Measurements from ENCODE around the gene IRAK3. TPM values are rescaled to one million over a fixed set of nuclear protein-coding genes. Genes with fewer than 3 reads are reported as not detected.

IRAK3 gene
- total RNA-seq, 1 donor, result 3.0 TPM

- no peak for DNase-seq (ENCODE audit: low read depth)
- TF ChIP-seq, protein P1, sequence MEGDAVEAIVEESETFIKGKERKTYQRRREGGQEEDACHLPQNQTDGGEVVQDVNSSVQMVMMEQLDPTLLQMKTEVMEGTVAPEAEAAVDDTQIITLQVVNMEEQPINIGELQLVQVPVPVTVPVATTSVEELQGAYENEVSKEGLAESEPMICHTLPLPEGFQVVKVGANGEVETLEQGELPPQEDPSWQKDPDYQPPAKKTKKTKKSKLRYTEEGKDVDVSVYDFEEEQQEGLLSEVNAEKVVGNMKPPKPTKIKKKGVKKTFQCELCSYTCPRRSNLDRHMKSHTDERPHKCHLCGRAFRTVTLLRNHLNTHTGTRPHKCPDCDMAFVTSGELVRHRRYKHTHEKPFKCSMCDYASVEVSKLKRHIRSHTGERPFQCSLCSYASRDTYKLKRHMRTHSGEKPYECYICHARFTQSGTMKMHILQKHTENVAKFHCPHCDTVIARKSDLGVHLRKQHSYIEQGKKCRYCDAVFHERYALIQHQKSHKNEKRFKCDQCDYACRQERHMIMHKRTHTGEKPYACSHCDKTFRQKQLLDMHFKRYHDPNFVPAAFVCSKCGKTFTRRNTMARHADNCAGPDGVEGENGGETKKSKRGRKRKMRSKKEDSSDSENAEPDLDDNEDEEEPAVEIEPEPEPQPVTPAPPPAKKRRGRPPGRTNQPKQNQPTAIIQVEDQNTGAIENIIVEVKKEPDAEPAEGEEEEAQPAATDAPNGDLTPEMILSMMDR (IDR thresholded peaks at IDR 0.05; ENCODE audit: insufficient read depth, low read depth, low read length), result no peak
Measured at GRCh38 chr12:66195242-66195641, 6.2 kb downstream of the IRAK3 start.

GRCh38 chr12:66196806-66197205 lies 7.8 kb downstream of the IRAK3 start:
- TF ChIP-seq, protein P1 (IDR thresholded peaks at IDR 0.05; ENCODE audit: insufficient read depth, low read depth, low read length), result no peak
- DNase-seq (ENCODE audit: low read depth), result no peak
- H3K4me3 ChIP-seq (ENCODE audit: low read depth, low read length), result no peak overlapping the region

More at GRCh38 chr12:66195242-66195641, 6.2 kb downstream of the IRAK3 start:
- H3K4me3 ChIP-seq (ENCODE audit: low read depth, low read length), result no peak overlapping the region

DNA sequence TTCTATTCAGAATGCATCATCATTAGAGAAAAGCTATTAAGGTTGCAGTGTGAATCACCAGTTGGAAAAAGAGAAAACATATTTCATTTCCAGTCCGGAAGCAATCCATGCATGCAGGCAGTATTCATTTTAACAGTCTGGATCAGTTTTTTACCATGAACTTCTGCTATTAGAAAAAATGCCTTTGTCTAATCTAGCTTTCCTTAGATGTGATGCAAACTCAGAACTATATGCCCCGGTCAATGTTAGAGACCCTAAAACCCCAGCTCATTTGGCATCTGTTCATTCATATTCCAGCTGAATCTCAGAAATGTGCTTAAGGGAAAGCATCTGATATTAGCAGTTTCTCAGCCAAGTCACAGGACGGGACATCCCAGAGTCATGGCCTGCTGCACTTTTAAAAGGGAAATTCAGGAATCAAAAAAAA lies 8.5 kb downstream of the IRAK3 start:
- TF ChIP-seq, protein P1 (IDR thresholded peaks at IDR 0.05; ENCODE audit: insufficient read depth, low read depth, low read length), result no peak
- H3K4me3 ChIP-seq (ENCODE audit: low read depth, low read length), result no peak overlapping the region
- DNase-seq (ENCODE audit: low read depth), result no peak

DNA sequence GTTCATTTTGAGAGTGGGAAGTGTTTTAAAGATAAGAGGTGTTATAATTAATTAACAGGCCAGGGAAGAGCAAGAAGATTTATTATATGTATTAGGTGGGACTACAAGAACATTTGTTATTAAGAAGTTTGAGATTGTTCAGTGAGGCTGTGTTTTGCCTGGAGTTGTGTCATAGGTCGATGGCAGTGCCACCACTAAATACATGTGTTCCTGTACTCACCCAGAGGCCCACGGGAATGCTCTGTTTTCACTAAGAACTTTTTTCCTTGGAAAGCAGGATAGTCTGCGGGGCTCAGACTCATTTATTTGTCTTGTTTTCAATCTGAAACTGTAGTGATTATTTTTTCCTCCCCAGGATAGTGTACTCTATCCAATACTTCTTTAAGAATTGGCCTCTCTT lies 10.1 kb downstream of the IRAK3 start:
- H3K4me3 ChIP-seq (ENCODE audit: low read depth, low read length), result no peak overlapping the region
- DNase-seq (ENCODE audit: low read depth), result no peak
- TF ChIP-seq, protein P1 (IDR thresholded peaks at IDR 0.05; ENCODE audit: insufficient read depth, low read depth, low read length), result no peak

GRCh38 chr12:66199831-66200509 lies 11.0 kb downstream of the IRAK3 start:
- TF ChIP-seq, protein P1 (IDR thresholded peaks at IDR 0.05; ENCODE audit: insufficient read depth, low read depth, low read length), result no peak
- H3K4me3 ChIP-seq (ENCODE audit: low read depth, low read length), result no peak overlapping the region
- DNase-seq (ENCODE audit: low read depth), result no peak

DNA sequence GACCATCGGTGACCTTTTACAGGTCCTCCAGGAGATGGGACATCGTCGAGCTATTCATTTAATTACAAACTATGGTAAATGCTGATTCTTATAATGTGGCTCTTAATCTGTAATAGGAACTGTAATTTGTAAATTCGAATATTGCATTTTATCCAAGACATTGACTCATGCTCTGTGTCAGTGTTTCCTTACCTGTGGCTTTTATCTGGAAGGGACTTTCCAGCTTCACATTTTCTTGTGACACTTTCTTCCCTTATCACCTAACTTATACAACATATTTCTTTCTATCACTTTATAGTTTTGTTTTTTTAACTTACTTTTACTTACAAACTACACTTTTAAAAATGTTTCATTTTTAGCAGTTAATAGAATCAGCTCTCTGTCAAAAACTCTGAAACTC lies 14.8 kb downstream of the IRAK3 start:
- DNase-seq (ENCODE audit: low read depth), result no peak
- TF ChIP-seq, protein P1 (IDR thresholded peaks at IDR 0.05; ENCODE audit: insufficient read depth, low read depth, low read length), result no peak
- H3K4me3 ChIP-seq (ENCODE audit: low read depth, low read length), result no peak overlapping the region

- no peak for DNase-seq (ENCODE audit: low read depth)
- H3K4me3 ChIP-seq (ENCODE audit: low read depth, low read length), result no peak overlapping the region
- TF ChIP-seq, protein P1 (IDR thresholded peaks at IDR 0.05; ENCODE audit: insufficient read depth, low read depth, low read length), result no peak
Measured at GRCh38 chr12:66206141-66206540, 17.1 kb downstream of the IRAK3 start.

Data from fibroblast of villous mesenchyme (primary cell).